HG02588 (cell line): ENCODE data around the gene LIM2.
"Not testable (repeated sequence)": the region's sequence is repeated elsewhere in the genome, so short reads cannot be mapped to it uniquely, and the experiment has no call there.

Source experiments
- ATAC-seq: cut with Tn5 transposase; IDR thresholded peaks from one replicate; pipeline ENCODE4 v1.9.1; 2021; ENCODE audit warnings: mild to moderate bottlenecking, moderate library complexity; ENCODE audit not compliant: unreplicated experiment

LIM2 gene

DNA sequence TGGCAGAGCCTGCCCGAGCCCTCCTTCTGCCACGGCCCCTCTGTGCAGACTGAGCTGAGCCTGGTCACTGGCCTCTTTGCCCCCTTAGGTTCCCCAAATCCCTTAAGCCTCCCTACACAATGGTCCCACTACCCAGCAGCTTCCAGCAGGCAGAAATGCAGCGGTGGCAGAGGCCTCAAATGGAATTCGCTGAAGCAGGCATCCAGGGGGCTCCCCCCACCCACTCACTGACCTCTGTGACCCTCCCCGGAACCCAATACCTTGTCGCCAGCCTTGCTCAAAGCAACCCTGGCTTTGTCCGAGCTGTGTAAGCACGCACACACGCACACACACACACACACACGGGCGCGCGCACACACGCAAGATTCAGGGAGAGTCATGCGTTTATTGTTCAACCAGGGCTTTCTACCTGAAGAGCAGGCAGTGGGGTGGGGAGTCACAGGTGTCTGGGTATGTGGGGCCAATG, at the start of gene LIM2:
Gene LIM2, minus strand, starts transcription at position 51 of the 466 bp plus-strand sequence. CDS start 531 bp downstream, outside the sequence.
- no peak for ATAC-seq

- no peak for ATAC-seq
Measured at GRCh38 chr19:51434456-51434855, 46.7 kb upstream of the LIM2 start.

- ATAC-seq: no peak
Measured at GRCh38 chr19:51433043-51433442, 45.3 kb upstream of the LIM2 start.

GRCh38 chr19:51431124-51431523, 43.4 kb upstream of the LIM2 start:
- ATAC-seq: no peak

GRCh38 chr19:51430221-51430620, 42.4 kb upstream of the LIM2 start:
- no peak for ATAC-seq

DNA sequence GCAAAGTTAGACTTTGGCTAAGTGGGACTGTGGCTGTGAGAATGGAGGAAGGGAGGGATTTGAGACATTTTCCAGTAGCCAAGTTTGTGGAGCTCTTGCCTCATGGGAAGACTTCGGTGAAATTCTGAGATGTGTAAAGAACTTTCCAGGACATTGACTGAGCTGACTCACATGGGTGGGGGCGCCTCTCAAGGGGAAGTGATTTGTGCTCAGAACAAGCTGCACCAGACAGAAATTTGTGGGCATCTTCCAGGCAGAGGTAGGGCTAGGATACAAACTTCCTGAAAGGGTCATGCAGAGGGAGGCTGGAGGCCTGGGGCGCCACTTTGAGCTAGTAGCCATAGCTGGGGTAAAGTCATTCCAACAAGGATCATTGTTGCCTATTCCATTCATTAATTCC, 39.4 kb upstream of the LIM2 start:
- no peak for ATAC-seq

- ATAC-seq: no peak
Measured at GRCh38 chr19:51422053-51422448, 34.3 kb upstream of the LIM2 start.

- ATAC-seq: no peak
Measured at GRCh38 chr19:51421229-51422052, 33.7 kb upstream of the LIM2 start.

DNA sequence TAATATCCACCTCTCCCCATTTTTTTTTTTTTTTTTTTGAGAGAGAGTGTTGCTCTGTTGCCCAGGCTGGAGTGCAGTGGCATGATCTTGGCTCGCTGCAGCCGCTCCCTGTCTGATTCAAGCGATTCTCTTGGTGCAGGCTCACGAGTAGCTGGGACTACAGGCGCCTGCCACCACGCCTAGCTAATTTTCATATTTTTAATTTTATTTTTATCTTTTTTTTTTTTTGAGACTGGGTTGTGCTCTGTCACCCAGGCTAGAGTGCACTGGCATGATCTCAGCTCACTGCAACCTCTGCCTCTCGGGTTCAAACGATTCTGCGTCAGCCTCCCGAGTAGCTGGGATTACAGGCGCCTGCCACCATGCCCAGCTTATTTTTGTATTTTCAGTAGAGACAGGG, 32.7 kb upstream of the LIM2 start:
- not testable (repeated sequence) for ATAC-seq

GRCh38 chr19:51418707-51419106, 30.9 kb upstream of the LIM2 start:
- no peak for ATAC-seq

- no peak for ATAC-seq
Measured at GRCh38 chr19:51417810-51418157, 30.0 kb upstream of the LIM2 start.

GRCh38 chr19:51417107-51417809, 29.5 kb upstream of the LIM2 start, which contains the start of gene SIGLEC10:
Gene SIGLEC10 (minus strand): TSS chr19:51417642. CDS start chr19:51417581, 61 bp downstream.
- no peak for ATAC-seq

DNA sequence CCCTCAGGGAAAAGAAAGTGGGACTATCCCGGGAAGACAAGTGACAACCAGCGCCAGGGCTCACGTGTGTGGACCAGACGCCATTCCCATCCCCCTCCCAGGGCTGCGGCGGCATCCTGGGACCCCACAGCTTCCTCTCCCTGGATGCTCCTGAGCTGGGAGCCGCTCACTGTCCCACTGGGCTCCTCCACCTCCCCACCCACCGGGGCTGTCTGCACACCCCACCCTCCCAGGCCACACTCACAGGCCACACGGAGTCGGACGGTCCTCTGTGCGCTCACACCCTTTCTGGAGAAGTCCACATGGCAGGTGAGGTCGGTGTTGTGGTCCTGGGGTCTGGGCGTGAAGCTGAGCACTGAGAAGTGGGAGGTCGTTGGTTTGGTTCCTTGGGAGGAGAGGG, 28.6 kb upstream of the LIM2 start:
- ATAC-seq: not testable (repeated sequence)

GRCh38 chr19:51415187-51415586, 27.4 kb upstream of the LIM2 start:
- no peak for ATAC-seq

DNA sequence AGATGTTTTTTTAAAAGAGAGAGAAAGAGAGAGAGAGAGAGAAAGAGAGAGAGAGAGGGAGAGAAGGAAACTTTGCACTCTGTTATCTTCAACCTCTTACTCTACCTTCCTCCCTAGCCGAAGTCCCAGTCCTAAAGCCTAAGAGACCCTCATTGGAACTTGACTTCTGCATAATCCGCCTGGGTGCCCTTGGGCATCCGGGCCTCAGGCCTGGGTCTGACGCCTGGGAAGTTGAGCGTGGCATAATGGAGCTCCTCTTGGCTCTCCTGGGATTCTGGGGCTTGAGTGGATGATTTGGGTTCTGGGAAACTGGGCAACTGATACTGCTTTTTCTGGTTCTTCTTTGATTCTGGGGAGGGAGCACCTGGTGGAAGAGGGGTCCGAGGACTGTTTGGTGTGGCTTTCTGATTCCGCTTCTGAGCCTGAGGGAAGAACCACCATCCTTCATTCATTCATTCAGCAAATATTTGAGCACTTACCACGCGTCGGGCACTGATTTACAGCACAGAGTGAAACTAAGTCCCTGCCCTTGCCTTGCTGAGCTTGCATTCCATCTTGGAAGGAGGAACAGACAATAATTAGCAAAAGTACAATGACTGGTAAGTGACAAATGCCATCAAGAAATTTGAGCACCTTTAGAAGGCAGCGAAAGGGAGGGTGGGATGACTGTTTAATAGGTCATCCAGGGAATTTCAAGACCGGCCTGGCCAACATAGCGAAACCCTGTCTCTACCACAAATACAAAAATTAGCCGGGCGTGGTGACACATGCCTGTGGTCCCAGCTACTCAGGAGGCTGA, 23.4 kb upstream of the LIM2 start:
- ATAC-seq: no peak

DNA sequence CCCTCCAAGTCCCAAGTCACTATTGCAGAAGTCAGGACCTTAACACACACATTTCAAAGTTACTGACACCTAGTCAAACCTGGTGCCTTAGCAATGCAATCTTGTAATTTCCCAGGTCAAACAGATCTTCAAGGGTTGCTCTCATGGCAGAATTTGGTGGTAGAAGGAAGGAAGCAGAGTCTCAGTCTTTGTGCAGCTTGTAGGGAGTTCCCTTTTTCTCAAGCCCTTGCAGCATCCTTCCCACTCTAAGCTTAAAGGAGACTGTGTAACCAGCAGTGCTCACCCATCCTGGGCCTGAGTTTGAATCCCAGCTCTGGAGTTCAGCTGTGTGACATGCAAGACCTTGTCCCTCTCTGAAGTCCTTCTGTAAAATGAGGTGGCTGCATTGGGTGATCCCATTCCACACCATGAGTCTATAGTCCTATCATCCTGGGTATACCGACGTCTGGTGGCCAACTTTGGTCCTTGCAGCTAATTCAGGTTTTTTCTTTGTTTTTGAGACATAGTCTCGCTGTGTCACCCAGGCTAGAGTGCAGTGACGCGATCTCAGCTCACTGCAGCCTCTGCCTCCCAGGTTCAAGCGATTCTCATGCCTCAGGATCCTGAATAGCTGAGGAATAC, 19.8 kb upstream of the LIM2 start:
- ATAC-seq: no peak

GRCh38 chr19:51402117-51402516, 14.3 kb upstream of the LIM2 start:
- ATAC-seq: no peak

- not testable (repeated sequence) for ATAC-seq
Measured at GRCh38 chr19:51399936-51400335, 12.2 kb upstream of the LIM2 start.

GRCh38 chr19:51399231-51399630, 11.5 kb upstream of the LIM2 start:
- no peak for ATAC-seq

DNA sequence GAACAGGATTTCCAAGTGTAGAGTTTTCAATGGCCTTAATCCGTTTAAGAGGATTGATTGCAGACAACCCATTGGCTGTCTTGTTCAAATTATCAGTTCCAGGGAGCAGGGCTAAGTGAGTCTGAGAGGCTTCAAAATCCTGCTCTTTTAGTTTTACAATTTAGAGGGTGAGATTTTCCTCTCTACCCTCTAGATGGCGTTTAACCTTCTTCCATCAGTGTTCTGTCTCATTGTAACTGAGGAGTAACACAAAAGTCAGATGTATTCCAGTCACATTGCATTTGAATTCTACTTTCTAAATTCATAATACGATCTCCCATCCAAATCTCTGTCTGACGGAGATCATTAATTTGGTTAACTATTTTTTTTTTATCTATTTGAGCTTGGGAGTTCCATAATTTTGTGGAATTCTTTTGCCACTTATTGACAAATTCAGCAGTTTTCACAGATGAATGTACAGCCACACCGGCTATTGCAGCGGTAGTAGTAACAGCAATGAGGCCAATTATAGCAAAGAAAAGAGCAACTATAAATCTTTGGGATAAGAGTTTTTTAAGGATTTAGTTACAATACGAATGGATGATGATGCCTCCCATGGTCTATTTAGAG, 10.4 kb upstream of the LIM2 start:
- ATAC-seq: no peak
